IMR-90 (cell line): ENCODE measurements around the gene ANKMY2. TPM values are rescaled to one million over a fixed set of nuclear protein-coding genes. Genes with fewer than 3 reads are reported as not detected.
"Not testable (repeated sequence)": the region's sequence is repeated elsewhere in the genome, so short reads cannot be mapped to it uniquely, and the experiment has no call there.

Experiments
- ATAC-seq: fragments of 200-7000 bp; cut with Tn5 transposase; 2 replicates; pipeline ENCODE4 v1.9.1; 2020; ENCODE audit warnings: low read depth, mild to moderate bottlenecking, moderate library complexity
- BruUV-seq: library from RNA; stranded (reverse); fragments of 400-500 nt; replicated peaks from 2 replicates; lab custom pipeline; 2021; lab: Mats Ljungman, UMichigan
- CTCF ChIA-PET: fragments of 300-600 bp; formaldehyde crosslinking; extraction: SDS; loops from one replicate; lab custom pipeline; 2021; ENCODE audit warnings: antibody characterized with exemption; lab: Yijun Ruan, JAX
- POLR2A ChIA-PET: fragments of 300-600 bp; sonication (Branson Sonifier 250); formaldehyde crosslinking; loops from one replicate; lab custom pipeline; 2022; ENCODE audit warnings: antibody characterized with exemption; ENCODE audit not compliant: unreplicated experiment; lab: Charles Lee
- DNase-seq: peaks from one replicate; pipeline ENCODE4 v3.0.0; 2013
- H2AFZ ChIP-seq: replicated peaks from 2 replicates; pipeline ENCODE3; 2013; ENCODE audit warnings: low read length, mild to moderate bottlenecking; ENCODE audit not compliant: poor library complexity
- H2AK5ac ChIP-seq: 2 replicates; pipeline ENCODE4 v1.6.1; 2013; ENCODE audit warnings: low read depth, low read length, inconsistent platforms
- H2AK9ac ChIP-seq: replicated peaks from 2 replicates; pipeline ENCODE3; 2013; ENCODE audit warnings: mild to moderate bottlenecking, low read depth, low read length, moderate library complexity; ENCODE audit not compliant: poor library complexity
- H2BK120ac ChIP-seq: 2 replicates; pipeline ENCODE4 v1.6.1; 2013; ENCODE audit warnings: low read depth, low read length, inconsistent platforms
- H2BK15ac ChIP-seq: 3 replicates; pipeline ENCODE4 v1.6.1; 2013; ENCODE audit warnings: low read depth, low read length, inconsistent platforms
- H2BK20ac ChIP-seq: 2 replicates; pipeline ENCODE4 v1.6.1; 2013; ENCODE audit warnings: low read depth, mild to moderate bottlenecking, inconsistent platforms, low read length, moderate library complexity
- H2BK5ac ChIP-seq: 2 replicates; pipeline ENCODE4 v1.6.1; 2013; ENCODE audit warnings: mild to moderate bottlenecking, low read depth, low read length, inconsistent platforms; ENCODE audit not compliant: poor library complexity, severe bottlenecking
- H3K14ac ChIP-seq: replicated peaks from 2 replicates; pipeline ENCODE4 v1.6.1; 2013; ENCODE audit warnings: low read depth, low read length, inconsistent platforms
- H3K18ac ChIP-seq: 2 replicates; pipeline ENCODE4 v1.6.1; 2013; ENCODE audit warnings: low read depth, low read length, control low read depth
- H3K23ac ChIP-seq: 2 replicates; pipeline ENCODE4 v1.6.1; 2013; ENCODE audit warnings: low read depth, low read length, inconsistent platforms
- H3K27ac ChIP-seq: 2 replicates; pipeline ENCODE4 v1.5.1; 2013; ENCODE audit warnings: mild to moderate bottlenecking, control low read depth, low read length; ENCODE audit not compliant: insufficient read depth
- H3K27me3 ChIP-seq: 2 replicates; pipeline ENCODE4 v1.6.1; 2013; ENCODE audit warnings: low read length; ENCODE audit not compliant: control insufficient read depth, insufficient read depth
- H3K36me3 ChIP-seq: 2 replicates; pipeline ENCODE4 v1.6.1; 2013; ENCODE audit warnings: low read length, mixed read lengths; ENCODE audit not compliant: control insufficient read depth, insufficient read depth
- H3K4ac ChIP-seq: 2 replicates; pipeline ENCODE4 v1.6.1; 2013; ENCODE audit warnings: low read depth, low read length, inconsistent platforms
- H3K4me1 ChIP-seq: 2 replicates; pipeline ENCODE4 v1.6.1; 2013; ENCODE audit warnings: low read length, mixed read lengths; ENCODE audit not compliant: control insufficient read depth, insufficient read depth
- H3K4me2 ChIP-seq: 2 replicates; pipeline ENCODE4 v1.6.1; 2013; ENCODE audit warnings: low read depth, mild to moderate bottlenecking, control low read depth, low read length, moderate library complexity
- H3K4me3 ChIP-seq: 2 replicates; pipeline ENCODE4 v1.5.1; 2013; ENCODE audit warnings: low read depth, mild to moderate bottlenecking, control low read depth, low read length, moderate library complexity; ENCODE audit not compliant: insufficient read depth
- H3K56ac ChIP-seq: 2 replicates; pipeline ENCODE4 v1.6.1; 2013; ENCODE audit warnings: low read length, inconsistent platforms; ENCODE audit not compliant: insufficient read depth; ENCODE audit errors: extremely low read depth
- H3K79me1 ChIP-seq, 2 experiments: 2 replicates each; pipeline ENCODE4 v1.6.1; 2013; ENCODE audit warnings: low read length in 2 of 2, inconsistent platforms in 1 of 2, low read depth in 1 of 2
- H3K9ac ChIP-seq: 2 replicates; pipeline ENCODE4 v1.6.1; 2013; ENCODE audit warnings: low read depth, low read length, control low read depth
- H3K9me1 ChIP-seq: 2 replicates; pipeline ENCODE4 v1.6.1; 2013; ENCODE audit warnings: low read length, inconsistent platforms; ENCODE audit not compliant: insufficient read depth
- H3K9me3 ChIP-seq: 2 replicates; pipeline ENCODE4 v1.6.1; 2013; ENCODE audit warnings: low read length; ENCODE audit not compliant: control insufficient read depth, insufficient read depth
- H4K20me1 ChIP-seq: 2 replicates; pipeline ENCODE4 v1.6.1; 2013; ENCODE audit warnings: low read length, inconsistent platforms; ENCODE audit not compliant: insufficient read depth
- H4K5ac ChIP-seq: 2 replicates; pipeline ENCODE4 v1.6.1; 2013; ENCODE audit warnings: mild to moderate bottlenecking, low read depth, low read length, control low read depth
- H4K8ac ChIP-seq, 2 experiments: 2 replicates each; pipeline ENCODE4 v1.6.1; 2013; ENCODE audit warnings: low read depth in 2 of 2, low read length in 2 of 2, control low read depth in 1 of 2, inconsistent platforms in 1 of 2
- H4K91ac ChIP-seq: 2 replicates; pipeline ENCODE4 v1.6.1; 2013; ENCODE audit warnings: low read depth, low read length, inconsistent platforms; ENCODE audit not compliant: insufficient read depth
- CEBPB ChIP-seq: IDR thresholded peaks from 2 replicates; pipeline ENCODE4 v1.6.1; 2012; ENCODE audit warnings: low read depth, low read length, improper control_type of control experiment
- FOS ChIP-seq: fragments of 150-350 bp; IDR thresholded peaks from 2 replicates; pipeline ENCODE4 v1.6.1; 2016; ENCODE audit warnings: low read depth, low read length
- MAZ ChIP-seq: IDR thresholded peaks from 2 replicates; pipeline ENCODE4 v1.6.1; 2012; ENCODE audit warnings: low read depth, mild to moderate bottlenecking, low read length, improper control_type of control experiment, moderate library complexity, borderline replicate concordance
- POLR2A ChIP-seq: IDR thresholded peaks from 2 replicates; pipeline ENCODE4 v1.6.1; 2012; ENCODE audit warnings: mild to moderate bottlenecking, low read depth, low read length
- SMC3 ChIP-seq: fragments of 150-350 bp; IDR thresholded peaks from 2 replicates; pipeline ENCODE4 v1.6.1; 2016; ENCODE audit warnings: low read depth, mild to moderate bottlenecking, antibody characterized with exemption, low read length, moderate library complexity
- WGBS, 2 experiments: methylation state at CpG; one replicate each; pipeline versions ENCODE4 v1.1.5 to v1.1.7; 2013; ENCODE audit warnings: missing lambda C conversion rate in 2 of 2; ENCODE audit not compliant: insufficient read length in 1 of 2; ENCODE audit errors: extremely low coverage in 2 of 2; 5-methylcytosine and 5-hydroxymethylcytosine counted together
- dilution Hi-C: fragments of 300-500 bp; cut with HindIII; formaldehyde crosslinking; loops from one replicate; pipeline ENCODE4 v1.14.3; 2018; ENCODE audit warnings: low sequenced_read_pairs; ENCODE audit not compliant: unreplicated experiment
- in situ Hi-C: fragments of 300-500 bp; cut with MboI; formaldehyde crosslinking; loops from 3 replicates; pipeline ENCODE4 v1.14.3; 2019; ENCODE audit warnings: low sequenced_read_pairs, inconsistent platforms, mixed read lengths
- intact Hi-C: fragments of 100-400 bp; cut with micrococcal nuclease; formaldehyde crosslinking; loops from 2 replicates; pipeline ENCODE4 v1.10.0; 2022
- polyA plus RNA-seq, 3 experiments: library from polyadenylated mRNA; depleted of rRNA; stranded (reverse); fragments of >200 nt; gene quantifications; 2 replicates each; pipeline ENCODE4 v1.2.3, GENCODE V29; 2012; ENCODE audit warnings: low replicate concordance in 1 of 3
- total RNA-seq: library from RNA; depleted of rRNA; stranded (reverse); fragments of >200 nt; gene quantifications from 2 replicates; pipeline ENCODE4 v1.2.3, GENCODE V29; 2012

The ANKMY2 gene
- total and polyA plus RNA-seq, 2 of the 4 experiments (the other 2 are of a cell fraction): 19.5 to 41.9 TPM

GRCh38 chr7:16660702-16661464 is 15.3 kb upstream of the ANKMY2 start:
- Histone ChIP-seq H3K4me2 (peak overlapping the region; percentile 42; the same call in 1 of the 2 replicates), H3K27ac (peak overlapping the region; percentile 68; the same call in 1 of the 2 replicates), H3K79me1 (peaks cover 18 to 40% of the 10 kb centered on the region in 2 experiments), H3K27me3 (no peaks in the 10 kb centered on the region), H2BK15ac (peak overlapping the region; percentile 88; the same call in 2 of the 3 replicates), H3K9me3 (no peaks in the 10 kb centered on the region), H3K9me1 (peaks cover 5% of the 10 kb centered on the region), H2AFZ (no peak overlapping the region), H2AK5ac (peak overlapping the region; percentile 97), H3K4me1 (peaks cover 4% of the 10 kb centered on the region), H4K8ac (peak overlapping the region in 1 of 2 experiments; percentile 83; a peak in 3 of 4 replicates), H2BK120ac (peak overlapping the region; percentile 64), H4K20me1 (peaks cover 4% of the 10 kb centered on the region; the same call in 1 of the 2 replicates), H3K18ac (peak overlapping the region; percentile 71; the same call in 1 of the 2 replicates), H3K36me3 (no peaks in the 10 kb centered on the region), H4K91ac (peak overlapping the region; percentile 90), H3K56ac (peak overlapping the region; percentile 49; the same call in 1 of the 2 replicates), H2BK20ac (peak overlapping the region; percentile 85), H2BK5ac (peak overlapping the region; percentile 90), H3K9ac (no peak overlapping the region), H3K23ac (peak overlapping the region; percentile 48; the same call in 1 of the 2 replicates), H3K4ac (peak overlapping the region; percentile 72; the same call in 1 of the 2 replicates), H4K5ac (peak overlapping the region; percentile 31), H3K14ac (peak overlapping the region; percentile 82), H3K4me3 (no peak overlapping the region), H2AK9ac (no peak overlapping the region)
- TF ChIP-seq MAZ (no peak), POLR2A (no peak), FOS (peak; percentile 82; the same call in 1 of the 2 replicates), SMC3 (no peak), CEBPB (0 out of 2 replicates have a peak, but pooled peaks have one; percentile 21)
- dilution Hi-C loops (no loop called here), in situ Hi-C loops (no loop called here), intact Hi-C loops (no loop called here)
- DNase-seq: peak; percentile 86
- peak; percentile 8; the same call in 1 of the 2 replicates for ATAC-seq
- ChIA-PET CTCF (no interaction called here), POLR2A (no interaction called here)
- no TSS peak for BruUV-seq
- 86% methylated on average over 1 of the region's 5 CpGs; no CpG with 5 or more reads in 1 of the 2 experiments for WGBS, 2 experiments

- H3K56ac ChIP-seq, H2BK20ac ChIP-seq, H3K4ac ChIP-seq, H2BK120ac ChIP-seq, POLR2A ChIA-PET, H4K8ac ChIP-seq, H4K20me1 ChIP-seq, dilution Hi-C loops, H4K91ac ChIP-seq, ATAC-seq, H3K18ac ChIP-seq, H3K14ac ChIP-seq, intact Hi-C loops, H3K4me2 ChIP-seq, H3K27me3 ChIP-seq, H3K36me3 ChIP-seq, H3K4me1 ChIP-seq, H2AK9ac ChIP-seq, in situ Hi-C loops, H3K9me1 ChIP-seq, H2AK5ac ChIP-seq, H4K5ac ChIP-seq, H2BK15ac ChIP-seq, H3K9me3 ChIP-seq, H3K4me3 ChIP-seq, BruUV-seq, H3K23ac ChIP-seq, CTCF ChIA-PET, H2AFZ ChIP-seq, H3K9ac ChIP-seq, DNase-seq: not testable (repeated sequence)
- no CpG with 5 or more reads among the region's 8 CpGs for WGBS, 2 experiments
- Histone ChIP-seq H3K27ac (peak overlapping the region; percentile 36; the same call in 1 of the 2 replicates), H2BK5ac (peak overlapping the region; percentile 13), H3K79me1 (peaks cover 19 to 44% of the 10 kb centered on the region in 2 experiments)
These were observed 14.4 kb upstream of the ANKMY2 start for GRCh38 chr7:16659854-16660497.
